ENCODE results near the gene COL5A3. TPM values are rescaled to one million over a fixed set of nuclear protein-coding genes. Genes with fewer than 3 reads are reported as not detected.

COL5A3 gene
- total RNA-seq, 2 experiments from 2014 or later: 4.4 to 5.2 TPM

- DNase-seq (no peak), ATAC-seq (ENCODE audit: poor library complexity) (no peak)
- Mint-ChIP-seq H3K4me1 (ENCODE audit: low read depth) (peaks cover 6% of the 10 kb centered on the region), H3K27me3 (peaks cover 59% of the 10 kb centered on the region), H3K4me3 (no peak overlapping the region), H3K36me3 (ENCODE audit: low read depth) (no peaks in the 10 kb centered on the region), H3K27ac (no peak overlapping the region), H3K9me3 (peaks cover 2% of the 10 kb centered on the region)
- peaks cover 12 to 15% of the 10 kb centered on the region in 2 experiments for H3K9me3 ChIP-seq (ENCODE audit: control insufficient read depth in 1 of 2, insufficient read depth in 1 of 2, low read length in 2 of 2)
- TF ChIP-seq CTCF (IDR thresholded peaks at IDR 0.05): no peak
- H3K4me1 ChIP-seq (ENCODE audit: insufficient read depth, low read length): peaks cover 7% of the 10 kb centered on the region
- H3K27me3 ChIP-seq (ENCODE audit: control insufficient read depth in 1 of 2, insufficient read depth in 2 of 2, low read length in 2 of 2): peaks cover 26 to 27% of the 10 kb centered on the region in 2 experiments
- POLR2A ChIA-PET: no interaction called here
- H3K4me3 ChIP-seq (ENCODE audit: low read length): no peak overlapping the region
- CTCF ChIA-PET: no interaction called here
- no peak overlapping the region for H3K27ac ChIP-seq (ENCODE audit: low read depth in 1 of 2, low read length in 2 of 2)
- no peaks in the 10 kb centered on the region for H3K36me3 ChIP-seq (ENCODE audit: insufficient read depth, low read length)
- intact Hi-C loops (cut with DNase I, micrococcal nuclease): no loop called here
Measured at GRCh38 chr19:9941231-9941630, 69.1 kb downstream of the COL5A3 start.

GRCh38 chr19:9940778-9941177 is 69.5 kb downstream of the COL5A3 start:
- H3K9me3 ChIP-seq (ENCODE audit: control insufficient read depth in 1 of 2, insufficient read depth in 1 of 2, low read length in 2 of 2): peaks cover 12 to 15% of the 10 kb centered on the region in 2 experiments
- peaks cover 28% of the 10 kb centered on the region in 2 experiments for H3K27me3 ChIP-seq (ENCODE audit: control insufficient read depth in 1 of 2, insufficient read depth in 2 of 2, low read length in 2 of 2)
- H3K4me3 Mint-ChIP-seq: no peak overlapping the region
- no peak for TF ChIP-seq CTCF (IDR thresholded peaks at IDR 0.05)
- H3K4me1 Mint-ChIP-seq (ENCODE audit: low read depth): peaks cover 7% of the 10 kb centered on the region
- H3K4me1 ChIP-seq (ENCODE audit: insufficient read depth, low read length): peaks cover 11% of the 10 kb centered on the region
- no peak overlapping the region for H3K27ac ChIP-seq (ENCODE audit: low read depth in 1 of 2, low read length in 2 of 2)
- ATAC-seq (ENCODE audit: poor library complexity) (no peak), DNase-seq (no peak)
- ChIA-PET CTCF (no interaction called here), POLR2A (no interaction called here)
- peaks cover 2% of the 10 kb centered on the region for H3K9me3 Mint-ChIP-seq
- no peak overlapping the region for H3K4me3 ChIP-seq (ENCODE audit: low read length)
- H3K27me3 Mint-ChIP-seq: peaks cover 61% of the 10 kb centered on the region
- intact Hi-C loops (cut with DNase I, micrococcal nuclease): no loop called here
- H3K36me3 ChIP-seq (ENCODE audit: insufficient read depth, low read length): no peaks in the 10 kb centered on the region
- no peak overlapping the region for H3K27ac Mint-ChIP-seq
- H3K36me3 Mint-ChIP-seq (ENCODE audit: low read depth): no peaks in the 10 kb centered on the region

GRCh38 chr19:9939301-9939913 is 70.9 kb downstream of the COL5A3 start:
- no peak for TF ChIP-seq CTCF (IDR thresholded peaks at IDR 0.05)
- H3K4me1 ChIP-seq (ENCODE audit: insufficient read depth, low read length): peaks cover 25% of the 10 kb centered on the region
- H3K9me3 ChIP-seq (ENCODE audit: control insufficient read depth in 1 of 2, insufficient read depth in 1 of 2, low read length in 2 of 2): peaks cover 9 to 15% of the 10 kb centered on the region in 2 experiments
- no peak overlapping the region for H3K27ac ChIP-seq (ENCODE audit: low read depth in 1 of 2, low read length in 2 of 2)
- H3K4me3 ChIP-seq (ENCODE audit: low read length): no peak overlapping the region
- intact Hi-C loops (cut with DNase I, micrococcal nuclease): no loop called here
- CTCF ChIA-PET: interaction anchor here (0.9 kb wide), 1 partner anchor 88 kb away, joined by 3 read pairs; no protein-coding TSS in a partner anchor
- Mint-ChIP-seq H3K27ac (no peak overlapping the region), H3K27me3 (peaks cover 68% of the 10 kb centered on the region), H3K4me3 (no peak overlapping the region), H3K36me3 (ENCODE audit: low read depth) (no peaks in the 10 kb centered on the region), H3K4me1 (ENCODE audit: low read depth) (peaks cover 21% of the 10 kb centered on the region), H3K9me3 (peaks cover 2% of the 10 kb centered on the region)
- ATAC-seq (ENCODE audit: poor library complexity) (no peak), DNase-seq (no peak)
- peaks cover 42% of the 10 kb centered on the region in 2 experiments for H3K27me3 ChIP-seq (ENCODE audit: control insufficient read depth in 1 of 2, insufficient read depth in 2 of 2, low read length in 2 of 2)
- POLR2A ChIA-PET: no interaction called here
- H3K36me3 ChIP-seq (ENCODE audit: insufficient read depth, low read length): no peaks in the 10 kb centered on the region

Data from CD4-positive, alpha-beta T cell (primary cell).